OCI-LY3 (cell line): ENCODE results near the gene NCOA6.
"Not testable (repeated sequence)": the region's sequence is repeated elsewhere in the genome, so short reads cannot be mapped to it uniquely, and the experiment has no call there.

ENCODE experiments used
- EZH2phosphoT487 ChIP-seq: fragments of 200-600 bp; shearing (Covaris generic); IDR thresholded peaks from 2 replicates; pipeline ENCODE4 v1.6.1; 2018; ENCODE audit warnings: antibody characterized with exemption, mixed run types, low read depth
- TF ChIP-seq, protein P1 (sequence below): fragments of 200-600, 300-600 bp; sonication (generic); IDR thresholded peaks from 2 replicates; pipeline ENCODE4 v1.5.1; 2014; ENCODE audit warnings: antibody characterized with exemption, low read length, low read depth

DNA sequence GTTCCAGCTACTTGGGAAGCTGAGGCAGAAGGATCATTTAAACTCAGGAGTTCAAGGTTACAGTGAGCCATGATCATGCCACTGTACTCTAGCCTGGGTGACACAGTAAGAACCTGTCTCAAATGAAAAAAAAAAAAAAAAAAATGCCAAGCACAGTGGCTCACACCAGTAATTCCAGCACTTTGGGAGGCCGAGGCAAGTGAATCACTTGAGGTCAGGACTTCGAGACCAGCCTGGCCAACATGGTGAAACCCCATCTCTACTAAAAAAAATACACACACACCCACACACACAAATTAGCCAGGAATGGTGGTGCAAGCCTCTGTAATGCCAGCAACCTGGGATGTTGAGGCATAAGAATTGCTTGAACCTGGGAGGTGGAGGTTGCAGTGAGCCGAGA is 102.9 kb downstream of the NCOA6 start:
- TF ChIP-seq EZH2phosphoT487, result not testable (repeated sequence)
- TF ChIP-seq, protein P1, sequence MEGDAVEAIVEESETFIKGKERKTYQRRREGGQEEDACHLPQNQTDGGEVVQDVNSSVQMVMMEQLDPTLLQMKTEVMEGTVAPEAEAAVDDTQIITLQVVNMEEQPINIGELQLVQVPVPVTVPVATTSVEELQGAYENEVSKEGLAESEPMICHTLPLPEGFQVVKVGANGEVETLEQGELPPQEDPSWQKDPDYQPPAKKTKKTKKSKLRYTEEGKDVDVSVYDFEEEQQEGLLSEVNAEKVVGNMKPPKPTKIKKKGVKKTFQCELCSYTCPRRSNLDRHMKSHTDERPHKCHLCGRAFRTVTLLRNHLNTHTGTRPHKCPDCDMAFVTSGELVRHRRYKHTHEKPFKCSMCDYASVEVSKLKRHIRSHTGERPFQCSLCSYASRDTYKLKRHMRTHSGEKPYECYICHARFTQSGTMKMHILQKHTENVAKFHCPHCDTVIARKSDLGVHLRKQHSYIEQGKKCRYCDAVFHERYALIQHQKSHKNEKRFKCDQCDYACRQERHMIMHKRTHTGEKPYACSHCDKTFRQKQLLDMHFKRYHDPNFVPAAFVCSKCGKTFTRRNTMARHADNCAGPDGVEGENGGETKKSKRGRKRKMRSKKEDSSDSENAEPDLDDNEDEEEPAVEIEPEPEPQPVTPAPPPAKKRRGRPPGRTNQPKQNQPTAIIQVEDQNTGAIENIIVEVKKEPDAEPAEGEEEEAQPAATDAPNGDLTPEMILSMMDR, result not testable (repeated sequence)
